Raji (cell line): ENCODE results near the gene NRF1.

ENCODE experiments used
- POLR2A ChIP-seq: IDR thresholded peaks from 2 replicates; pipeline ENCODE4 v1.6.1; 2011; ENCODE audit warnings: low read depth, low read length, control low read depth; ENCODE audit not compliant: insufficient read depth

Gene NRF1

GRCh38 chr7:129741743-129742213 is 130.3 kb downstream of the NRF1 start:
- TF ChIP-seq POLR2A, result no peak

- TF ChIP-seq POLR2A, result no peak
Measured at GRCh38 chr7:129742256-129742655, 130.7 kb downstream of the NRF1 start.

DNA sequence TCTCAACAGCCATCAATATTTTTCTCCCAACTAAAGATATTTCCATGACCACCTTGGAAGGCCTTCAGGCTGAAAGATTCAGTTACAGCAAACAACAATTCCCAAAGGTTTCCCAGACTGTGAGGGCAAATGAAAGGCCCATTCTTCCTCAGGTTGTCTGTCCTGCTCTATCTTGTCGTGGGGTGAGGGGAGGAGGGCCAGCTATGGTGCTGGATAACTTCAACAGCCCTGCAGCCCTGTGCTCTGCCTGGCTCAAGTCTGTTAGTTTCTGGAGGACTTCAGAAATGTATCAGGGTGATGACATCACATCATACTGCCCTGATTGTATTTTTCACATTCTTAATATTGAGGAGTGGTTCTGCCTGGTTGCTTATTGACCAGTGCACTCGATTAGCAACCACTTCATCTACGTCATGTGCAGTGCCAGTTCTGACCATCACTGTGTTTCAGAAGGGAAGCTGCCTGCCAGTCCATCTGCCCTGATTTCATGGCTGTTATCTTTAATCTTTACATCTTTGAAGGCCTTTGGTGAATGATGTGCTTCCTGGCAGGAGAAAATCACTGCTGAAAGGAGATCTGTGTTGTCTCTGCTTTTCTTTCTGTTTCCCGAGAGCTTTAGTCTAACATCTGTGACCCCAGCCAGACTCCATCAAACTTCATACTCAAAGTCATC is 135.5 kb downstream of the NRF1 start:
- TF ChIP-seq POLR2A, result no peak

- TF ChIP-seq POLR2A, result no peak
Measured at GRCh38 chr7:129748356-129749109, 137.0 kb downstream of the NRF1 start.

- TF ChIP-seq POLR2A, result no peak
Measured at GRCh38 chr7:129750091-129750490, 138.6 kb downstream of the NRF1 start.

- no peak for TF ChIP-seq POLR2A
Measured at GRCh38 chr7:129750501-129750900, 139.0 kb downstream of the NRF1 start.

- no peak for TF ChIP-seq POLR2A
Measured at GRCh38 chr7:129751916-129752315, 140.4 kb downstream of the NRF1 start.

DNA sequence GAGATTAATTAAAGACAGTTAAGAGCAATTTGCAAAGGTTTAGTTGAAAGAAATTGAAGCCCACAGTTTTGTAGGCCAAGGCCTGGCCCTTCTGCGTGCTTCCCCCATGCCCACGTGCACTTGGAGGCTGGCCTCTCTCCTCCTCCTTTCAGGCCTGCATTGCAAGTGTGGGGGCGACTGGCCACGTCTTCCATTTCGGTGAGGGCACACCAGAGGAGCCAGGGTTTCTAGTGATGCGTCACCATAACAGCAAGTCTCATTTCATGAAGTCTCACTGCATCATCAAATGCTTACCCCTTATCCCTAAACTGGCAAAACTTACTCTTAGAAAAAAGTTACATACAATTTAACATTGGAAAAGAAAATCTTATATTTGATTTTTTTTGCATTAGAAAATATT is 141.2 kb downstream of the NRF1 start:
- no peak for TF ChIP-seq POLR2A

GRCh38 chr7:129754406-129754805 is 142.9 kb downstream of the NRF1 start:
- no peak for TF ChIP-seq POLR2A

- TF ChIP-seq POLR2A, result no peak
Measured at GRCh38 chr7:129757991-129758390, 146.5 kb downstream of the NRF1 start.

- no peak for TF ChIP-seq POLR2A
Measured at GRCh38 chr7:129762387-129762969, 151.0 kb downstream of the NRF1 start.

DNA sequence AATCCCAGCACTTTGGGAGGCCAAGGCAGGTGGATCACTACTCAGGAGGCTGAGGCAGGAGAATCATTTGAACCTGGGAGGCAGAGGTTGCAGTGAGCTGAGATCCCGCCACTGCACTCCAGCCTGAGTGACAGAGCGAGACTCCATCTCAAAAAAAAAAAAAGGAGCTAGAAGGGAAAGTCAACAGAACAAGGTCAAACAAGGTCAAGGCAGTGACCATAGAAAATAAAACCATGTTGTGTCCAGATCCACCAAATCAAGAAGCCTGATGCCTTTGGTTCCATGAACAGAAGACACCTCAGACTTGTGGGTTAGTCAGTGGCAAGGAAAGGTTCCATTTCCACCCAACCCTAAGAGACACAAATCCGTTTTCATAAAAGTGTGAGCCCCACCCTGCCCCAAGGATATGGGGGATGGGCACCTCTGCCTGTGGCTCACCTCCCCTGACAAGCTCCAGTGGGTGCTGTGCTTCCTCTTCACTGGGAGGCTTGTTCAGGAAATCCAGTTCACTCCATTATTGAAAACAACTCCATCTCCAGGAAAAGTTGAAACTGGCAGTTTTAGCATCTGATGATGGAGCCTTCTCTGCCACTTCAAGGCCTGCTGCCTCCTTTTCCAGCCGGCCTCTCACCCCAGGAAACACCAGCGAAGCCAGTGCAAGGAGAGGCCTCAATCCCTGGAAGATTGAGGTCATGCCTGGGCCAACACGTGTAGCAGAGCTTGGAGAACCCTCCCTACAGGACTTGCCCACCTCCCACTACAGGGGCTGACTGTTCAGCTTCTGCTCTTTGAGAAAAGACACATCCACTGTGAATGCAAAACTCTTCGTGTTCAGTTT is 152.9 kb downstream of the NRF1 start:
- TF ChIP-seq POLR2A, result no peak

DNA sequence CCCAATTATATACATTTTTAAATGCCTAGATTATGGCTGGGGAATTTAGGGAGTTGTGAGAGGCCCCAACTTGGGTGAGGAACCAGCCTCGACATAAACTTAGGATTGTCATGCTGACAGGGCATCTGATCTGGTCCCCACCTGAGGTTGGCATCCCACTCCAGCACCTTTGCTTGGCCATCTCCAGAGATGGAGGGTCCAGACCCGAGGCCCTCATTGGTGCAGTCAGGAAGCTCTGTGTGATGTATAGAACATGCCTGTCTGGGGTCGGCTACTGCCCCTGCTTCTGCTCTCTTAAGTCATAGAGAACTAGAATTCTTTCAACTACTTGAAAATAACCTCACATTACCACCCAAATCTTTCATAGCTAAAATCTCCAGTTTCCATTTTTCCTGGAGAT is 153.8 kb downstream of the NRF1 start:
- TF ChIP-seq POLR2A, result no peak

DNA sequence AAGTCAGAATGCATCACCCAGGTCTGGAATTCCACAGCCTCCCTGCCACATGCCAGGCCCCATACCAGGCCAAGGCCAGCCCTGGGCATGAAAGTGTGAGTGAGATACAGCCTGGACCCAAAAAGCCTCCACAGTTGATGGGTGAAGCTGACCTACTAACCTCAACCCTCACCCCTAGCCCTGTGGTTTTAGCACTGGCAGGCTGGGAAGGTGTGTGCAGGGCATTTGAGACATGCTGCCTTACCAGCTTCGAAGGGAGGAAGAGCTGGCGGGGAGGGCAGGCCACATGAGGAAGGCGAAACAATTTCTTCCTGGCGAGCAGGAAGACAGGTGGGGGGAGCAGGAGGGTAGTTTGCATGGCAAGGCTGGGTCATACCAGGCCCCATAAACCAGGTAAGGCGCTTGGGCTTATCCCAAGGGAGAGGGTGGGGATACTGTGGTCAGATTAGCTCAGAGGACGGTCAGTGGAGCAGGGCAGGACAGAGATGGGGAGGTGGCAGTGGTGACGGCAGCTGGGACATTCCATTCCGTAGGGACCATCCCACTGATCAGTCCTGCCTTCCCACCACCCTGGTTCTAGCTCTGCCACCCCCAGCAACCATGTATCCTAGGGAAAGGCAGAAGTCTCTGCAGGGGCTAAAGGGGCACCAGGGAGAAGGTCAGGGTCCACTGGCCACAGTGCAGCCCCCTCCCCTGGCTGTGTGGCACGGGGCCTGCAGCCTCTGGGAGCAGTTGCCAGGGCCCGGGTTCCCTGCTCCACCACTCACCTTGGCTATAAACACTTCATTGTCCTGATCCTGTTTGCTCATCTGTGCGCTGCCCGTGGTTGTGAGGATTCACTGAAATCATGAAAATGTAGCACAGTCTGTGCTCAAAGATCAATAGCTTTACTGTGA is 155.8 kb downstream of the NRF1 start:
- no peak for TF ChIP-seq POLR2A
